Smooth muscle cell (in vitro differentiated cells): Measurements from ENCODE around the gene KCNIP3. TPM values are rescaled to one million over a fixed set of nuclear protein-coding genes. Genes with fewer than 3 reads are reported as not detected.
"Not testable (repeated sequence)": the region's sequence is repeated elsewhere in the genome, so short reads cannot be mapped to it uniquely, and the experiment has no call there.

Experiments
- DNase-seq: peaks from one replicate; lab custom pipeline; 2025; ENCODE audit not compliant: unreplicated experiment; lab: John Stamatoyannopoulos, UW
- H2AFZ ChIP-seq: fragments of 200-600 bp; sonication (generic); 2 replicates; pipeline ENCODE4 v1.6.0; 2016; ENCODE audit warnings: antibody characterized with exemption, low read depth, mild to moderate bottlenecking
- H3F3A ChIP-seq: fragments of 200-600 bp; sonication (generic); 2 replicates; pipeline ENCODE4 v1.6.0; 2017; ENCODE audit warnings: antibody characterized with exemption, low read depth
- H3K27ac ChIP-seq: fragments of 200-600 bp; sonication (generic); 2 replicates; pipeline ENCODE4 v1.5.1; 2016; ENCODE audit warnings: low read depth, mild to moderate bottlenecking
- H3K27me3 ChIP-seq: fragments of 200-600 bp; sonication (generic); 2 replicates; pipeline ENCODE4 v1.6.1; 2016; ENCODE audit warnings: low read depth, mild to moderate bottlenecking
- H3K36me3 ChIP-seq: fragments of 200-600 bp; sonication (generic); 2 replicates; pipeline ENCODE4 v1.5.1; 2016; ENCODE audit warnings: low read depth
- H3K4me1 ChIP-seq: fragments of 200-600 bp; sonication (generic); 2 replicates; pipeline ENCODE4 v1.5.1; 2016; ENCODE audit warnings: low read depth
- H3K4me2 ChIP-seq: fragments of 200-600 bp; sonication (generic); 2 replicates; pipeline ENCODE4 v1.6.0; 2016; ENCODE audit warnings: mild to moderate bottlenecking
- H3K4me3 ChIP-seq: fragments of 200-600 bp; sonication (generic); 2 replicates; pipeline ENCODE4 v1.5.1; 2016; ENCODE audit warnings: mild to moderate bottlenecking
- H3K79me2 ChIP-seq: fragments of 200-600 bp; sonication (generic); 2 replicates; pipeline ENCODE4 v1.6.0; 2016; ENCODE audit warnings: low read depth, mild to moderate bottlenecking
- H3K9ac ChIP-seq: fragments of 200-600 bp; sonication (generic); 2 replicates; pipeline ENCODE4 v1.6.0; 2016; ENCODE audit warnings: low read depth
- H3K9me3 ChIP-seq: fragments of 200-600 bp; sonication (generic); replicated peaks from 2 replicates; pipeline ENCODE4 v1.5.1; 2016; ENCODE audit warnings: low read depth
- H4K20me1 ChIP-seq: fragments of 200-600 bp; sonication (generic); 2 replicates; pipeline ENCODE4 v1.6.0; 2016; ENCODE audit warnings: low read depth
- CTCF ChIP-seq: fragments of 200-600 bp; sonication (generic); IDR thresholded peaks from 2 replicates; pipeline ENCODE4 v1.5.1; 2017; ENCODE audit warnings: borderline replicate concordance, mild to moderate bottlenecking, antibody characterized with exemption; ENCODE audit not compliant: insufficient read depth, poor library complexity, severe bottlenecking
- WGBS: methylation state at CpG from one replicate; pipeline ENCODE4 v1.1.7; 2016; ENCODE audit warnings: low lambda C conversion rate; 5-methylcytosine and 5-hydroxymethylcytosine counted together
- polyA plus RNA-seq: library from polyadenylated mRNA; unstranded; fragments of >200 nt; fragmentation: Nextera tagmentation; extraction: Ambion mirVana; gene quantifications from 2 replicates; pipeline ENCODE4 v1.2.1, GENCODE V29; 2016
- total RNA-seq: library from RNA; depleted of rRNA; stranded (reverse); fragments of >200 nt; gene quantifications from 2 replicates; pipeline ENCODE4 v1.2.3, GENCODE V29; 2014

Gene KCNIP3
- total and polyA plus RNA-seq, 2 experiments from 2014 or later, result 1.1 to 7.6 TPM

GRCh38 chr2:95376311-95377215, 79.4 kb downstream of the KCNIP3 start:
- H3F3A ChIP-seq, result no peaks in the 10 kb centered on the region

GRCh38 chr2:95377216-95378123, 80.3 kb downstream of the KCNIP3 start:
- Histone ChIP-seq H3K4me2 (no peak overlapping the region), H3K36me3 (no peaks in the 10 kb centered on the region), H3K79me2 (no peaks in the 10 kb centered on the region), H3F3A (no peaks in the 10 kb centered on the region), H3K4me3 (no peak overlapping the region), H3K27me3 (no peaks in the 10 kb centered on the region), H3K9ac (no peak overlapping the region), H2AFZ (no peak overlapping the region), H3K27ac (no peak overlapping the region), H3K9me3 (no peaks in the 10 kb centered on the region), H4K20me1 (no peaks in the 10 kb centered on the region), H3K4me1 (no peaks in the 10 kb centered on the region)
- DNase-seq, result no peak
- WGBS, result 90% methylated on average over 17 of the region's 17 CpGs
- no peak for TF ChIP-seq CTCF

More at GRCh38 chr2:95376311-95377215, 79.4 kb downstream of the KCNIP3 start:
- Histone ChIP-seq H3K4me1 (no peaks in the 10 kb centered on the region), H3K27me3 (no peaks in the 10 kb centered on the region), H2AFZ (no peak overlapping the region), H3K36me3 (no peaks in the 10 kb centered on the region), H3K4me2 (no peak overlapping the region), H3K4me3 (no peak overlapping the region), H3K79me2 (no peaks in the 10 kb centered on the region), H3K9me3 (no peaks in the 10 kb centered on the region), H4K20me1 (no peaks in the 10 kb centered on the region), H3K27ac (no peak overlapping the region), H3K9ac (no peak overlapping the region)
- TF ChIP-seq CTCF, result no peak
- WGBS, result 85% methylated on average over 22 of the region's 22 CpGs
- no peak for DNase-seq

GRCh38 chr2:95378281-95378680, 81.1 kb downstream of the KCNIP3 start:
- H3K4me2 ChIP-seq, H3K27ac ChIP-seq, H3K4me3 ChIP-seq, H3K27me3 ChIP-seq, H3K79me2 ChIP-seq, H4K20me1 ChIP-seq, H3K9ac ChIP-seq, H3K36me3 ChIP-seq, H3K4me1 ChIP-seq, H2AFZ ChIP-seq, DNase-seq, H3F3A ChIP-seq, H3K9me3 ChIP-seq: not testable (repeated sequence)
- 94% methylated on average over 7 of the region's 7 CpGs for WGBS

- H3K9me3 ChIP-seq, result no peaks in the 10 kb centered on the region
- no peak overlapping the region for H3K4me2 ChIP-seq
- no peaks in the 10 kb centered on the region for H3K27me3 ChIP-seq
- no peaks in the 10 kb centered on the region for H3K79me2 ChIP-seq
- no peak overlapping the region for H3K27ac ChIP-seq
- no peaks in the 10 kb centered on the region for H3K36me3 ChIP-seq
- no peak overlapping the region for H2AFZ ChIP-seq
- no peak overlapping the region for H3K4me3 ChIP-seq
- WGBS, result 53% methylated on average over 8 of the region's 8 CpGs
- TF ChIP-seq CTCF, result no peak
- no peaks in the 10 kb centered on the region for H3F3A ChIP-seq
- H3K4me1 ChIP-seq, result no peaks in the 10 kb centered on the region
- DNase-seq, result no peak
- H4K20me1 ChIP-seq, result no peaks in the 10 kb centered on the region
- no peak overlapping the region for H3K9ac ChIP-seq
Measured at GRCh38 chr2:95379371-95379831, 82.3 kb downstream of the KCNIP3 start.
